Liver (tissue), 3 donors: ENCODE measurements around the gene MCF2L2.

Experiments used
- CTCF ChIP-seq: fragments of 150-350 bp; IDR thresholded peaks from 2 replicates; pipeline ENCODE4 v1.5.1; 2017; ENCODE audit warnings: improper control_type of control experiment, low read depth, low read length; ENCODE audit not compliant: missing input control
- EGR1 ChIP-seq, 2 donors: IDR thresholded peaks; 2 replicates each; pipeline ENCODE4 v1.6.1; 2016 to 2018; ENCODE audit warnings: antibody characterized with exemption in 2 of 2, low read depth in 2 of 2
- FOXA2 ChIP-seq: IDR thresholded peaks from 2 replicates; pipeline ENCODE4 v1.6.1; 2016; ENCODE audit warnings: antibody characterized with exemption
- GABPA ChIP-seq, 2 donors: IDR thresholded peaks in 1 of 2; conservative IDR thresholded peaks in 1 of 2; 2 replicates each; pipeline ENCODE4 v1.6.1; 2016; ENCODE audit warnings: antibody characterized with exemption in 2 of 2, mild to moderate bottlenecking in 1 of 2, moderate library complexity in 1 of 2
- HNF4A ChIP-seq, 2 donors: conservative IDR thresholded peaks; 2 replicates each; pipeline ENCODE4 v1.6.1; 2016; ENCODE audit warnings: antibody characterized with exemption in 2 of 2, mild to moderate bottlenecking in 2 of 2
- HNF4G ChIP-seq: IDR thresholded peaks from 2 replicates; pipeline ENCODE4 v1.6.1; 2016; ENCODE audit warnings: antibody characterized with exemption
- RAD21 ChIP-seq, 2 donors: IDR thresholded peaks; 2 replicates each; pipeline ENCODE4 v1.6.1; 2016; ENCODE audit warnings: antibody characterized with exemption in 2 of 2, mild to moderate bottlenecking in 2 of 2
- SP1 ChIP-seq: IDR thresholded peaks from 2 replicates; pipeline ENCODE4 v1.6.1; 2018; ENCODE audit warnings: antibody characterized with exemption, mild to moderate bottlenecking
- TAF1 ChIP-seq: conservative IDR thresholded peaks from 2 replicates; pipeline ENCODE4 v1.6.1; 2016; ENCODE audit warnings: antibody characterized with exemption, mild to moderate bottlenecking
- YY1 ChIP-seq: IDR thresholded peaks from 2 replicates; pipeline ENCODE4 v1.6.1; 2016; ENCODE audit warnings: antibody characterized with exemption, mild to moderate bottlenecking
- ZBTB33 ChIP-seq: IDR thresholded peaks from 2 replicates; pipeline ENCODE4 v1.6.1; 2016; ENCODE audit warnings: antibody characterized with exemption
- donor health status: healthy.
- donor health status: healthy.

GRCh38 chr3:183290216-183290615 is 138.2 kb downstream of the MCF2L2 start:
- no peak for TF ChIP-seq CTCF
- TF ChIP-seq GABPA (IDR thresholded peaks at IDR 0.05 in 1 of 2, conservative IDR thresholded peaks at IDR 0.05 in 1 of 2), result no peak
- TF ChIP-seq HNF4G, result no peak
- TF ChIP-seq TAF1, result no peak
- TF ChIP-seq RAD21 (IDR thresholded peaks at IDR 0.05), result no peak
- no peak for TF ChIP-seq YY1
- TF ChIP-seq FOXA2, result no peak
- TF ChIP-seq SP1, result no peak
- no peak for TF ChIP-seq HNF4A (conservative IDR thresholded peaks at IDR 0.05)
- no peak for TF ChIP-seq ZBTB33
- TF ChIP-seq EGR1 (IDR thresholded peaks at IDR 0.05; ENCODE audit: low read depth in 2 of 2), result no peak
